NCI-H526 (cell line): ENCODE measurements around the gene ZG16B.

ENCODE experiments used
- DNase-seq, 2 experiments: peaks; one replicate each; lab custom pipeline; 2025; lab: John Stamatoyannopoulos, UW

ZG16B gene

DNA sequence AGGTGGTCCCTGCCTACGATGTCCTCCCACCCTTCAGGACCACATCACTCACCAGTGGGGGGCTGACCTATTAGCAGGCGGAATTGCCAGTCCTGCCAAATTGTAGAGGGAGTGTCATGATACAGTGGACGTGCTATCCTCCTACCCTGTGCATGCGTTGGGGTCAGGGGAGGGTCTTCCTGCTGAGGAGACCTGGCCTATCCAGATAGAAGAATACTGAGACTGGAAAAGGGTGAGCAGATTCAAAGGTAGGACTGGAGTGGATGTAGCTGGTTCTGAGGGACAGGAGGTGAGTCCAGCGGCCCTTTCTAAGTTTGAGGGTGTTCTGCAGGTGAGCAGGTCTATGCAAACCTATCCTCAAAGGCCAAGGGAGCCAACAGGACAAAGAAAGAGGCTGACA is 23.8 kb upstream of the ZG16B start:
- no peak for DNase-seq

DNA sequence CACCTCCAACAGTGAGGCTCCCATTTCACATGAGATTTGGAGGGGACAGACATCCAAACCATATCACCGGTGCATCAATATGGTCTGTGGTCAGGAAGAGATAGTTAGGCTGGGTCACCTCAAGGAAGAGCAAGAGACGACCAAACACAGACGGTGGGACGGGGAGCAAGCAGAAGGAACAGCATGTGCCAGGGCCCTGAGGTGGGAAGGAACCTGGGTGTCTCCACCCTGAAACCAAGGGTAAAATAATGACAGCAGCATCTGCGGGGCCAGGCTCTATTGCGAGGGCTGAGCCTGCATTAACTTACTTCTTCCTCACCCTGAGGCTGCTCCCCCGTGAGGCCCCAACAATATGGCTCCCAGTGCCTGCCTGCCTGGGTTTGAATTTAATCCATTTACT is 21.9 kb upstream of the ZG16B start:
- DNase-seq: no peak

DNA sequence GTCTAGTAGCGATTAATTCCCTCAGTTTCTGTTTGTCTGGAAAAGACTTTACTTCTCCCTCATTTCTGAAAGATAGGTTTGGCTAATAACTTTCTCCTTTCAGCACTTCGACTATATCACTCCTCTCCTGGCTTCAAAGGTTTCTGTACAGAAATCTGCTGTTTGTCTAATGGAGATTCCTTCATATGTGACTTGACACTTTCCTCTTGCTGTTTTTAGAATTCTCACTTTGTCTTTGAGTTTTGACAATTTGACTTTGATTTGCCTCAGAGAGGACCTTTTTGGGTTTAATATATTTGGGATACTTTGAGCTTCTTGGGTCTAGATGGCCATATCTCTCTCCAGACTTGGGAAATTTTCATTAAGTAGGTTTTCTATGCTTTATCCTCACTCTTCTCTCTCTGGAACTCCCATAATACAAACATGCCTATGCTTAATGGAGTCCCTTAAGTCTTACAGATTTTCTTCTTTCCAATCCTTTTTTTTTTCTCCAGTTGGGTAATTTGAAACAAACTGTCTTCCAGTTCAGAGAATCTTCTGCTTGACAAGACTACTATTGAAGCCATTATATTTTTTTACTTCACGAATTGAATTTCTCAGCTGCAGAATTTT is 20.8 kb upstream of the ZG16B start:
- DNase-seq: no peak

DNA sequence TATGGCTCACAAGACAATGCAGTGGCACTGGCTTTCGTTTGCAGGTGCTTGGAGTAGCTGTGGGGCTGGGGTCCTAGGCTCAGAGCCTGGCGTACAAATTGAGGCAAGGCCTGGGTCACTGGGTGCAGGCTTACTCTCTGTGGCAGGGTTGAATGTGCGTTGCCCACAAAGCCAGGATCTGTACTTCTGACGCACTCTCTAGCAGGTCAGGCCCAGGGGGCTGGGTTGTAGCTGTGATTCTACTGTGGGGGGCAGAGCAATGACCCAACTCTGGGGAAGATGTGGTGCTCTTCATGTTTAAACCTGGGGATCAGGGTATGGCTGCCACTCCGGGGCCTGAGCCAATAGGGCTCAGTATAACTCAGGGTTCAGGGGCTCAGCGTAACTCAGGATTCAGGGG is 19.5 kb upstream of the ZG16B start:
- no peak for DNase-seq

DNA sequence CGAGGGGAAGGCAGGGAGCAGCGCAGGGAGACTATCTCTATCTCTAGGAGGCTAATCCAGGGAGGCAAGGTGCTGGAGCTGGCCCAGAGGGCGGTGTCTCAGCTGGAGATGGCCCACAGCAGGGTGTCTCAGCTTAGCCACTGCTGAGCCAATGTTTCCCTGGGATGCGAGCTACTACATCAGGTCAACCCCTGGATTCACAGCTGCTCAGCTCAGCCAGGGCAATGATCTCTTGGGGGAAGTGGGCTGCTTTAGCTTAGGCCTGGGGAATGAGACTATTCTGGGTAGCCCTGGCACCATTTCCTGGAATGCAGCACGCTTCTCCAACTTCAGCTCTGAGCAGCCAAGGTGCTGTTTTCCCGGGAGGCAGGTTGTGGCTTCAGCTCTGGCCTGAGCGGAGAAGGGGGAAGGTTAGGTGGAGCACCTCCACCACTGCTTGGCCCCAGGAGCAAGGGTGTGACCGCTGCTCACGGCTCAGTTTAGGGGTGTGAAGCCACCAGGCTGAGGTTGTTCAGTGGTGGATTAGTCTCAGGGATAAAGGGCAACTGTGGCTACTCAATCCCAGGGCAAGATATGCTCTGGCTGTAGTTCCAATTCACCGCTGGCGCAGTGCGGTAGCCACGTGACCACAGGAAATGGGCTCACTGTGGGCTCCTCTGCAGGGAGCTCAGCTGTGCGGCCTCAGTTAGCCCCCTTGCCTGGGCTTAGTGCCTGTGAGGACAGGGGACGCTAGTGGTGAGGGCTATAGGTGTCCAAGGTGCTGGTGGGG is 18.2 kb upstream of the ZG16B start:
- no peak for DNase-seq

DNA sequence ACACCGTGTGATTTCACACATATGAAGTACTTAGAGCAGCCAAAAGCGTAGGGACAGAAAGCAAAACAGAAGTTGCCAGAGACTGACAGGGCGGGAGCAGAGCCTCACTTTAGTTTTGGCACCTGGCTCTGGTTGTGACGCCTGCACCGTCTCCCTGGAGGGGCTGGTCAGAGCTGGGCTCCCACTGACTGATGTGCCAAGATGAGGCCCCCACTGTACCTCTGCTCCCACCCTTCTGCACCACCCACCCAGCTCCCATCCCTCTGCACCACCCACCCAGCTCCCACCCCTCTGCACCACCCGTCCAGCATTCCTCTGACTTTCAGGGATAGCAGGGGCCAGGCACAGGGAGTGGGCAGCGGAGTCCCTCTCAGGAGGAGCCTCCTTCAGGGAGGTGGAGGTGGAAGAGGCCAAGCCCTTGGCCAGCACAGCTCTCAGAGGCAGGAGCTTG is 16.3 kb upstream of the ZG16B start:
- DNase-seq: no peak

DNA sequence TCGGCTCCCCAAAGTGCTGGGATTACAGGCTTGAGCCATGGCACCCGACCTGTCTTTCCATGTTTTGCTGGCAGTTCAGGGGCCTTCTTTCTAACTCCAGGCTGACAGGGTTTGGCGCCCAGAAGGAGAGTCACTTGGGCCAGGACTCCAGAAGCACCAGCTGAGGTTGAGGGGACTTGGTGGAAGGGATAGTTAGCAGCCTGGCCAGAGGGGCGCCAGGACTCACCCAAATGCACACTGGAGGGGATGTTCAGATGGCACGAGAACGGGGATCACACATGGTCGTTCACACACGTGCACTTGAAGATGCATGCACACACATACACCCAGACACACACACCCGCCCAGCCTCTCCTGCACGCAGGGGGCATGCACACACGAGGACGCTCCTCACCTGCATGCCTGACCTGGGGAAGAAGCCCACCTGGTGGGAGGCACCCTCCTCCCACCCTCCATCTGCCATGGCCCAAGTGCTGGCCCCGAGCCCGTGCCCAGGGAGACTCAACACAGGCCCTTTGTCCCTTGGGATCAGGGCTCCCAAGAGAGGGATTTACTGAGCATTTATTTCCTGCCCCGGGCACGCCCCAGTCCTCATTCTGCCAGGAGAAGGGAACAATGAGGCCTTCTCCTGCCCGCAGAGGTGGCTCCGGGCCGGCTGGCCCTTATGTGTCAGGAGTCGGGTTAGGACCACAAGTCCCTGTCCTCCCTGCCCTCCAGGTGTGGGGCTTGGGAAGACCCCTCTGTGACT is 15.4 kb upstream of the ZG16B start:
- DNase-seq: no peak

DNA sequence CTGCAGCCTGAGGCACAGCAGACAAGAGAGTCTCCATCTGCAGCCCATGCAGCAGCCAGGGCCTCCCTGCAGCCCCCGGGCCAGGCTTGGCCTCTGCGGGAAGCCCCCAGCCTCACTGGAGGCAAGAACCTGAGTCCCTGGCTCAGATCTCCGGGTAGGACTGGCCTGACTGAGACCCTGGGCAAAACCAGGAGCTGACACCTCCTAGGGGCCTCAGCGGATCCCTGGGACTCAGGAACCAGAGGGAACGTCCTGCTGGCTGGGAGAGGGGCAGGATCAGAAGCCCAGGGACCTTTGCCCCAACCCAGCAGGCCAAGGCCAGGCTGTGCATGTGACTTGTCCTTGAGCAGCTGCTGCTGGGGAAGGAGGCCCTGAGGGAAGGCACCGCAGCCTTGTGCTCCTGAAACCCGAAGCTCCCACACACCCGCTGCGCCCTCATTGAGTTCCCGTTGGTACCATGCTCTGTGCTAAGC is 14.8 kb upstream of the ZG16B start:
- no peak for DNase-seq

DNA sequence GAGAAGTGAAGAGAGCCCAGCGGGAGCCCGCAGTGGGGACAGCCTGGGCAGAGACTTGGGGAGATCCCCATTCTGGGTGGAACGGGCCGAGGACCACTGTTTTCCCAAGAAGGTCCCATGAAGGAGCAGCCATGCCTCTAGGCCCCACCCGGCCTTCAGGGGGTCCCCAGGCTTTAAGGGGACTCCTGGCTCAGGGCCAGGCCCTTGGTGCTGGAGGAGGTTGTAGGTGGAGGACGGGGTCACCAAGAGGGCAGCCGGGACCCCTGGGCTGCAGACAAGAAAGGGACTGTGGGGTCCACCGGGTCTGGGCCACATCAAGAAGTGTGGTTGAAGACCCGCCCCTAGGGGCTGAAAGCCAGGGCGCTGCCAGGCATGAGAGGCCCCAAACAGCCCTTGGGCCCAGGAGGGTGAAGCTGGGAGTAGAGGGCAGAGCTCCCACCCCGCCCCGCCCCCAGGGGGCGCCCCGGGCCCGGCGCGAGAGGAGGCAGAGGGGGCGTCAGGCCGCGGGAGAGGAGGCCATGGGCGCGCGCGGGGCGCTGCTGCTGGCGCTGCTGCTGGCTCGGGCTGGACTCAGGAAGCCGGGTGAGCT is 13.3 kb upstream of the ZG16B start, which contains the start of gene PRSS21:
PRSS21 (plus strand) TSS at position 487 of the 589 bp plus-strand sequence; CDS start at position 519, 32 bp downstream.
- no peak for DNase-seq

DNA sequence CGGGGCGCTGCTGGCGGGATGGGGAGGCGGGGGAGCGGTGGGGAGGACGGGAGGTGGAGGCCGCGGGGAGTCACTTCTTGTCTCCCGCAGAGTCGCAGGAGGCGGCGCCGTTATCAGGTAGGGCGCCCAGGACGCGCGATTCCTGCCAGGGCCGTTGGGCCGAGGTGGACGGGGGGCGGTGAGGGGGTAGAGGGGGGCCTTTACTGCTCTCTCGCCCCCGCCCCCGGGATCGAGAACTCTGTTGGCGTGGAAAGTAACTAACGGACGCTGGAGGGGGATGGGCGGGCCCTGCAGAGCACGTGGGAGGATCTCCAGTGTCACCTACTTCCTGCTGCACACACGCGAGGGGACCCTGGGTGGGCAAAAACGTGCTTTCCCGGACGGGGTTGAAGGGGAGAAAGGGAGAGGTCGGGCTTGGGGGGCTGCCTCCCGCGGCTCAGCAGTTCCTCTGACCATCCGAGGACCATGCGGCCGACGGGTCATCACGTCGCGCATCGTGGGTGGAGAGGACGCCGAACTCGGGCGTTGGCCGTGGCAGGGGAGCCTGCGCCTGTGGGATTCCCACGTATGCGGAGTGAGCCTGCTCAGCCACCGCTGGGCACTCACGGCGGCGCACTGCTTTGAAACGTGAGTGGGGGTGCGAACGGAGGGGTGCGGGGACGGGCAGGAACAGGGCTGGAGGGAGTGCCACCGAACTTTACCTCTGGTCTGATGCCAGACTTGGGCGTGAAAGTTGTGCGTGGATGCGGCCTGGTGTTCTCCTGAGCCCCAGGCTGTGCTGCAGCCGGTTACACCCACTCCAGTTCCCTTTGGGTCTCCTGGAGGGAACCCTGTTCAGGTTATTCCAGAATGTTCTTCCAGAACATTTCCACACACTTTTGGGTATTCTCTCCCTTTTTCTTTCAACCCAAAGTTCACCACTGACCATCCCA is 12.5 kb upstream of the ZG16B start:
- DNase-seq: no peak

DNA sequence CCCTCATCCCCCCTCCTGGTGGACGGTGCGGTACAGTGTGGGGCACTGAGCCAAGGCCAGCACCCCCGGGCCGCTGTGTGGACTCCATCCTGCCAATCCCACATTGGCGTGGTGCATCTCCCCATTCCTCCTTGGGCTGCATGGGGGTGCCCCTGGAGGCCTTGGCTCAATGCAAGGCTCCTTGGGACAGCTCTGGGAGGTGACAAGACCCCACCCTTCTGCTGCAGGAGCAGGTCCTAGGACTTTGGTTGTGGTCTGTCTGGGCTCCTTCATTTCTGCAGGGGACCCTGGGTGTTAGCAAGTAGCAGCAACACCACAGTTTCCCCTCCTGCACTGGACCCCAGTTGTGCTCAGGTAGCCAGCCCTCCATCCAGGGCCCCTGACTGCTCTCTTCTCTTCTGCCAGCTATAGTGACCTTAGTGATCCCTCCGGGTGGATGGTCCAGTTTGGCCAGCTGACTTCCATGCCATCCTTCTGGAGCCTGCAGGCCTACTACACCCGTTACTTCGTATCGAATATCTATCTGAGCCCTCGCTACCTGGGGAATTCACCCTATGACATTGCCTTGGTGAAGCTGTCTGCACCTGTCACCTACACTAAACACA is 11.7 kb upstream of the ZG16B start:
- no peak for DNase-seq

DNA sequence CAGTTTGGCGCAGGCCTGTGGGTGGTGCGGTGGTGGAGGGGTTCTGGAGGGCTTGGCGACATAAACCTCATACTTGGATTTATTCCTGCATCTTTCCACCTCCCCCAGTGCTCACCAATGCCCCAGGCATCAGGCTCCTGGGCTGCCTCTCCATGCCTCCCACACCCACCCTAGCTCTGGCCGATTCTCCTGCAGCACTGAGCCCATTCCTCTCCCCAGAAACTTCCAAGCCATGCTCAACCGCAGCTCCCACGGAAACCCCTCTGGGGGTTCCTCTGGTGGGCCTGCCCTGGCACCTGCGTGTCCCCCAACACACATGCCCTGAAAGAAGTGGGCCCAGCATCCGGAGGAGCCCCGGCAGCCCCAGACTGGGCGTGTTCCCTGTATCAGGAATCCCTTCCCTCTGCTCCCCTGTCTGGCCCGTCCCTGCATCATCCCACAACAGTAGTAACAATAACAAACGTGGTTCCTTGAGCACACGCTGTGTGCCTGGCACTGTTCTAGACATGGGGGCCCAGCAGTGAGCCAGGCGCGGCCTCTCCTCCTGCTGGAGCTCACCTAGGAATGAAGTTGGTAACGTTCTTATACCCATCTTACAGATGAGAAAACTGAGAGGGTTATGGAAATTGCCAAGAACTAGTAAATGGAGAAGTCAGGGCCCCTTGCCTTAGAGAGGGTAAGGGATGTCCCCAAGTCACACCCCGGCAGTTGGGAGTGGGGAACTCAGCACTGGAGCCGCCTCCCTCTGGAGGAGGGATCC is 10.7 kb upstream of the ZG16B start:
- no peak for DNase-seq

DNA sequence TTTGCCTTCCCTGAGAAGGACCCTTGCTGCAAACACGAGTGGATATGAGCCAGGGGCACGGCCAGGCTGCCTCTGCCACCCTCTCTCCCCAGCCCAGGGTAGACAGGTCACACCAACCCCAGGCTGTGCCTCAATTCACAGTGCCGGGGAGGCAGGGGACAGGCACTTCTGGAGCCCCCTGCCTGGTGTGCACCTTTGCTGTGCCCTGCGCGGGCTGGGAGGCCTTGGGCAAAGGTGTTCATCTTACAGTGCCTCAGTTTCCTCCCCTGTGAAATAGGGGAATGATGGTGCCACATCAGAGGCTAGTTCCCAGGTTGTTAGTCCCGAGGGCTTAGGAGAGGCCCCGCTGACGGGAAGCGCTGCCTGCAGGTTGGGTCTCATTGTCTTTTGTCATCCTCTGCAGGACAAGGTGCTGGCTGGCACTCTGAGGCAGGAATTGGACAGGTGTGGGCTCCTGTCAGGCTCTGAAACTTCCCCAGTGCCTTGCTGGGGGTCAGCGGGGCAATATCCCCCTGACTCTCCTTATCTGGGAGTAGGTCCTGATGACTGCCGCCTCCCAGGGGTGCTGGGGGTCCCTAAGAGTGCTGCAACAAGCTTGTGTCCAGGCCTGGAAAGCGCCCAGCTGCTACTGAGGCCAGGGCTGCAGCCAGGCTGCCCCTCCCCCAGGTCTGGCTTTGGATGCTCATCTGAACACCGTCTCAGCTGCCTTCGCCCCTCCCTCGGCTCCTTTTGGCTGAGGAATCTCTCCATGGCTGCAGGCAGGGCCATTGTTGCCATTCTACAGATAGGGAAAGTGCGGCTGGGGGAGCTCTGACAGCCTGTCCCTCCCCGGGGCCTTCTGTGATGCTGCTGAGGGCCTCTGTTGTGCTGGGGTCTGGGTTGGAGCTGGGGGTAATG is 9.9 kb upstream of the ZG16B start:
- no peak for DNase-seq

DNA sequence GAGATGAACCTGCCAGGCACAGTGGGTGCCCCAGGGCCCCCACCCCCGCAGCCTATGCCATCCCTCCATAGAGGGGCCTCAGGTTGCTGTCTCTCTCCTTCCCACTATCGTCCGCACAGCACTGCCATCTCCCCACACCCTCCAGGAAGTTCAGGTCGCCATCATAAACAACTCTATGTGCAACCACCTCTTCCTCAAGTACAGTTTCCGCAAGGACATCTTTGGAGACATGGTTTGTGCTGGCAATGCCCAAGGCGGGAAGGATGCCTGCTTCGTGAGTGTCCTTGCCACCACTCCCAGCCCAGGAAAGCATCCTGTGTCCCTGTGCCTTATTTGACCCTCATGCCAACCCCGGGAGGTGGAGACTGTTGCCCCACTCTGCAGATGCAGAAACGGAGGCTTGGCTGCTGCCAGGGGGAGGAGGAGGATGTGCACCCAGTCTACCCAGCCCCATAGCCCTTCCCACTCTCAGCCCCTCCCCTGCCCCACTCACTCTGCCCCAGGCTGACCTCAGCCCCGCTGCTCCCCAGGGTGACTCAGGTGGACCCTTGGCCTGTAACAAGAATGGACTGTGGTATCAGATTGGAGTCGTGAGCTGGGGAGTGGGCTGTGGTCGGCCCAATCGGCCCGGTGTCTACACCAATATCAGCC is 9.1 kb upstream of the ZG16B start:
- no peak for DNase-seq

DNA sequence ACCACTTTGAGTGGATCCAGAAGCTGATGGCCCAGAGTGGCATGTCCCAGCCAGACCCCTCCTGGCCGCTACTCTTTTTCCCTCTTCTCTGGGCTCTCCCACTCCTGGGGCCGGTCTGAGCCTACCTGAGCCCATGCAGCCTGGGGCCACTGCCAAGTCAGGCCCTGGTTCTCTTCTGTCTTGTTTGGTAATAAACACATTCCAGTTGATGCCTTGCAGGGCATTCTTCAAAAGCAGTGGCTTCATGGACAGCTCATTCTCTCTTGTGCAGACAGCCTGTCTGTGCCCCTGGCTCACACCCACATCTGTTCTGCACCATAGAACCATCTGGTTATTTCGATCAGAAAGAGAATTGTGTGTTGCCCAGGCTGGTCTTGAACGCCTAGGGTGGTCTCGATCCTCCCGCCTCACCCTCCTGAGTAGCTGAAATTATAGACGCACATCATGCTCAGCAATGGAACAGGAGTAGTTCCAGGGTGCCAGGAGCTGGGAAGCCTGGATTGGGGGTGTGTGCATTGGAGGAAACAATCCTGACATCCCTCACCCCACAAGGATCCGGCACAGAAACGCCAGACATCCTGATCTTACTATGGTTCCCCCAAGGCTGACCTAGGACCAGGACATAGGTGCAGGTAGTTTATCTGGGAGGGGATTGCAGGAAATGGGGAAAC is 8.5 kb upstream of the ZG16B start:
- DNase-seq: no peak

DNA sequence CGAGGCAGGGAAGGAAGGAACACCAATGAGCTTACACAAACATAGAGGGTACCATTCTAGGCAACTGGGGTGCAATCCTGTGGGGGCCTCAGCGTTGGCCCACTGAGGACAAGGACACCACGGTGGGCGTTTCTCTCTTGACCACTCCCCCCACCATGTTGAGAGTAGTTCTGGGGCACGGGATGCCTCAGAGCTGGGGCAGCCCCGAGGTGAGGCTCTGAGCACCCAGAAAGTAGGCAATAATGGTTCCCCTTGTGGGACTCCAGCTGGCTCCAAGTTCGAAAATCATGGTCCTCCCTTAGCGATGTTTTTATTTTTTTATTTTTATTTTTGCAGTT is 8.0 kb upstream of the ZG16B start:
- no peak for DNase-seq

DNA sequence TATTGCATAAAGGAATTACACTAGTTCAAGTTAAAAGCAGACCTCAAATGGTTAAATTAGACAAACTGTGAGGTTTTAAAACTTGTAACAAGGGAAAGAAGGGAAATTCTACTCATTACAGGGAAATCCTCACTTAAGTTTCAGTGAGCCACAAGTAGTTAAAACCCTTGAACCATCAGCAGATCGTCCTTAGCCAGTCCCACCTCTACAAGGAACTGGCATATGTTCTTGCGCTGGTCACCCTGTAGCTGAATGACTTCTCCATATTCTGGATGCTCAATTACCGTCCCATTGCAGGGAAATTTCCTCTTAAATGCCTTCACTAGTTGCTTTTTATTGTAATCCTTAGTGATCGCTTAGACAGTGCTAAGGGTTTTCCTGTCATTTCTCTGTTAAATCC is 7.6 kb upstream of the ZG16B start:
- no peak for DNase-seq

DNA sequence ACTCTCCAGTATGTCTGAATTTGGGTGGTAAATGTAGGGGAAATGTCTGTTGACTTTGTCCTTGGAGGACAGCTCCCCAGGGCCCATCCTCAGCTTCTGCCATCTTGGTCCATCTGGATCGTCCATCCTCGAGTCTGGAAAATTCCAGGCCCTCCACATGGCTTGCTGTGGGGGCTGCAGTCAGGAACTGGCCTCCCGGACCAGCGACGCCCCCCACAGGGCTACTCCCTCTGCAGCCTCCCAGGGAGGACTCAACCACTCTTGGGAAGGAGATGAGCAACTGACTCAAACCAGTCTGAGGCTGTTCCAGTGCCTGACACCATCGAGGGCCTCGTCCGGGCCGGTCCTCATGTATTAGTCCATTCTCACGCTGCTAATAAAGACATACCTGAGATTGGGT is 5.5 kb upstream of the ZG16B start:
- DNase-seq: no peak
